ENCODE measurements around the gene CBY3. TPM values are rescaled to one million over a fixed set of nuclear protein-coding genes. Genes with fewer than 3 reads are reported as not detected.
"Not testable (repeated sequence)": the region's sequence is repeated elsewhere in the genome, so short reads cannot be mapped to it uniquely, and the experiment has no call there.

Gene CBY3
- total RNA-seq, 4 donors from 2014 or later: not detected

GRCh38 chr5:179641745-179642144 lies 39.1 kb downstream of the CBY3 start:
- WGBS: no CpG with 5 or more reads among the region's 4 CpGs
- not testable (repeated sequence) for H3K27ac ChIP-seq; H3K36me3 ChIP-seq; H3K27me3 ChIP-seq; H3K4me1 ChIP-seq; H3K9me3 ChIP-seq; H3K4me3 ChIP-seq; DNase-seq (ENCODE audit: low spot score in 2 of 2)

GRCh38 chr5:179639296-179639695 lies 41.5 kb downstream of the CBY3 start:
- not testable (repeated sequence) for H3K4me1 ChIP-seq, H3K36me3 ChIP-seq, H3K27ac ChIP-seq, H3K27me3 ChIP-seq, H3K9me3 ChIP-seq, H3K4me3 ChIP-seq
- 66% methylated on average over 11 of the region's 11 CpGs for WGBS
- peak in 1 of 2 donors; percentile 17 for DNase-seq (ENCODE audit: low spot score in 2 of 2)

- H3K36me3 ChIP-seq, H3K27ac ChIP-seq, H3K4me1 ChIP-seq, H3K9me3 ChIP-seq, H3K27me3 ChIP-seq: not testable (repeated sequence)
- WGBS: no CpG with 5 or more reads among the region's 49 CpGs
- peak in 1 of 2 donors; percentile 12 for DNase-seq (ENCODE audit: low spot score in 2 of 2)
- H3K4me3 ChIP-seq: peak overlapping the region; percentile 34
Observed at GRCh38 chr5:179634370-179635172, 46.3 kb downstream of the CBY3 start.

GRCh38 chr5:179633501-179634369 lies 47.1 kb downstream of the CBY3 start:
- not testable (repeated sequence) for H3K9me3 ChIP-seq, H3K27me3 ChIP-seq, H3K4me1 ChIP-seq, H3K36me3 ChIP-seq, H3K27ac ChIP-seq
- 55% methylated on average over 19 of the region's 38 CpGs for WGBS
- peak; percentile 40 to 51 for DNase-seq (ENCODE audit: low spot score in 2 of 2)
- H3K4me3 ChIP-seq: peak overlapping the region; percentile 38

Other genes starting within 250 kb of the CBY3 start
- 10 to 100 TPM; 37.8 to 61.3 (median 55.0) TPM for gene RUFY1, start 130.5 kb downstream of the CBY3 start, total RNA-seq
- gene HNRNPH1, start 57.4 kb downstream of the CBY3 start, total RNA-seq: 100 to 1,000 TPM; 260 to 868 (median 295) TPM
- 100 to 1,000 TPM; 185 to 282 (median 240) TPM for gene CANX, start 17.9 kb upstream of the CBY3 start, total RNA-seq
- gene MAML1, start 51.8 kb upstream of the CBY3 start, total RNA-seq: 10 to 100 TPM; 26.5 to 45.0 (median 38.6) TPM
- 1 to 10 TPM; 3.5 to 7.9 (median 4.5) TPM for gene LTC4S, start 113.0 kb upstream of the CBY3 start, total RNA-seq
- 100 to 1,000 TPM in 2 of 4 donors, 10 to 100 TPM in 2; 74.5 to 142 (median 97.4) TPM for gene MGAT4B, start 125.8 kb upstream of the CBY3 start, total RNA-seq
- gene SQSTM1, start 139.9 kb upstream of the CBY3 start, total RNA-seq: 100 to 1,000 TPM; 183 to 282 (median 265) TPM
- gene MRNIP, start 177.8 kb upstream of the CBY3 start, total RNA-seq: 100 to 1,000 TPM in 1 of 4 donors, 10 to 100 TPM in 3; 11.6 to 102 (median 22.6) TPM
- gene TBC1D9B, start 226.9 kb upstream of the CBY3 start, total RNA-seq: 100 to 1,000 TPM in 3 of 4 donors, 10 to 100 TPM in 1; 97.5 to 177 (median 116) TPM

All from suprapubic skin (tissue), 4 donors.